Gastrocnemius medialis (tissue), 4 donors: ENCODE data around the gene PPM1M.
A peak's percentile ranks its signal among the peaks of the same experiment; 100 is the strongest.

ENCODE experiments used
- CTCF ChIP-seq, 5 experiments: fragments of 450-650 bp in 3 of 5; fragments of 200-600 bp in 2 of 5; sonication (generic) in 2 of 5; IDR thresholded peaks in 4 of 5; conservative IDR thresholded peaks in 1 of 5; 1 replicate in 4 of 5; 2 replicates in 1 of 5; pipeline ENCODE4 v1.5.1; 2016 to 2019; ENCODE audit warnings: antibody characterized with exemption in 5 of 5, mild to moderate bottlenecking in 3 of 5, moderate library complexity in 3 of 5
- POLR2A ChIP-seq, 2 donors: fragments of 450-650 bp; IDR thresholded peaks; one replicate each; pipeline ENCODE4 v1.6.1; 2017; ENCODE audit warnings: antibody characterized with exemption in 2 of 2, mild to moderate bottlenecking in 2 of 2, moderate library complexity in 2 of 2

- TF ChIP-seq CTCF (IDR thresholded peaks at IDR 0.05 in 4 of 5, conservative IDR thresholded peaks at IDR 0.05 in 1 of 5), result peak in 1 of 5 experiments; percentile 15
- TF ChIP-seq POLR2A (IDR thresholded peaks at IDR 0.05), result no peak
Measured at GRCh38 chr3:52227117-52227516, 18.4 kb upstream of the PPM1M start.
